ENCODE measurements around the gene TNFRSF1A. TPM values are rescaled to one million over a fixed set of nuclear protein-coding genes. Genes with fewer than 3 reads are reported as not detected.

The TNFRSF1A gene
- total and polyA plus RNA-seq, 9 of the 15 experiments (the other 6 are each of a cell fraction or from before 2014, with no cell fraction given), result 0.76 to 43.5 (median 30.0) TPM

- TF ChIP-seq ARHGAP35 (IDR thresholded peaks at IDR 0.05; ENCODE audit: partially characterized antibody) (no peak), ZNF121 (CRISPR knock-in tag; conservative IDR thresholded peaks at IDR 0.05) (no peak), NRF1 (conservative IDR thresholded peaks at IDR 0.05 in 1 of 2, IDR thresholded peaks at IDR 0.05 in 1 of 2) (peak; percentile 80), UBTF (IDR thresholded peaks at IDR 0.05; ENCODE audit: borderline replicate concordance in 1 of 2, low read depth in 2 of 2, low read length in 2 of 2) (no peak), MTA2 (IDR thresholded peaks at IDR 0.05; ENCODE audit: low read depth) (no peak), ZNF639 (CRISPR knock-in tag; conservative IDR thresholded peaks at IDR 0.05 in 1 of 2, IDR thresholded peaks at IDR 0.05 in 1 of 2) (no peak), PHF8 (IDR thresholded peaks at IDR 0.05; ENCODE audit: borderline replicate concordance, low read length) (peak; percentile 70; the same call in 1 of the 2 replicates), ETS1 (conservative IDR thresholded peaks at IDR 0.05; ENCODE audit: control insufficient read depth, low read depth, low read length) (no peak), ZNF212 (CRISPR knock-in tag; IDR thresholded peaks at IDR 0.05) (no peak), CTBP1 (IDR thresholded peaks at IDR 0.05; ENCODE audit: borderline replicate concordance) (peak; percentile 58; the same call in 1 of the 2 replicates), WHSC1 (IDR thresholded peaks at IDR 0.05; ENCODE audit: low read length) (no peak), ZBTB7A (IDR thresholded peaks at IDR 0.05; ENCODE audit: borderline replicate concordance, control insufficient read depth, low read depth, low read length) (no peak; the same call in 1 of the 2 replicates), CBX2 (IDR thresholded peaks at IDR 0.05; ENCODE audit: insufficient read depth, low read length, poor library complexity, severe bottlenecking) (no peak), CREB1 (IDR thresholded peaks at IDR 0.05) (no peak), CREB1 (CRISPR knock-in tag; IDR thresholded peaks at IDR 0.05) (no peak), ZNF23 (CRISPR knock-in tag; IDR thresholded peaks at IDR 0.05) (no peak), RBM14 (IDR thresholded peaks at IDR 0.05; ENCODE audit: borderline replicate concordance, insufficient read depth, low read depth, low read length) (no peak), ZNF699 (CRISPR knock-in tag; IDR thresholded peaks at IDR 0.05; ENCODE audit: insufficient replicate concordance) (no peak), NR2C2 (CRISPR knock-in tag; IDR thresholded peaks at IDR 0.05) (no peak), NR2C2 (tag; IDR thresholded peaks at IDR 0.05) (peak; percentile 67), ZNF57 (CRISPR knock-in tag; IDR thresholded peaks at IDR 0.05) (no peak), SMAD1 (IDR thresholded peaks at IDR 0.05; ENCODE audit: low read depth, low read length, partially characterized antibody) (peak; percentile 26)
Measured at GRCh38 chr12:6363330-6364043, 21.6 kb upstream of the TNFRSF1A start (continued).

Measured in K562 (cell line).